Hypothalamus (tissue), 51 donors: Measurements from ENCODE around the gene OSBPL6.
A peak's percentile ranks its signal among the peaks of the same experiment; 100 is the strongest.
"Not testable (repeated sequence)": the region's sequence is repeated elsewhere in the genome, so short reads cannot be mapped to it uniquely, and the experiment has no call there.

Source experiments
- DNase-seq, 51 donors: peaks; one replicate each; lab custom pipeline; 2025; lab: John Stamatoyannopoulos, UW

Gene OSBPL6

DNA sequence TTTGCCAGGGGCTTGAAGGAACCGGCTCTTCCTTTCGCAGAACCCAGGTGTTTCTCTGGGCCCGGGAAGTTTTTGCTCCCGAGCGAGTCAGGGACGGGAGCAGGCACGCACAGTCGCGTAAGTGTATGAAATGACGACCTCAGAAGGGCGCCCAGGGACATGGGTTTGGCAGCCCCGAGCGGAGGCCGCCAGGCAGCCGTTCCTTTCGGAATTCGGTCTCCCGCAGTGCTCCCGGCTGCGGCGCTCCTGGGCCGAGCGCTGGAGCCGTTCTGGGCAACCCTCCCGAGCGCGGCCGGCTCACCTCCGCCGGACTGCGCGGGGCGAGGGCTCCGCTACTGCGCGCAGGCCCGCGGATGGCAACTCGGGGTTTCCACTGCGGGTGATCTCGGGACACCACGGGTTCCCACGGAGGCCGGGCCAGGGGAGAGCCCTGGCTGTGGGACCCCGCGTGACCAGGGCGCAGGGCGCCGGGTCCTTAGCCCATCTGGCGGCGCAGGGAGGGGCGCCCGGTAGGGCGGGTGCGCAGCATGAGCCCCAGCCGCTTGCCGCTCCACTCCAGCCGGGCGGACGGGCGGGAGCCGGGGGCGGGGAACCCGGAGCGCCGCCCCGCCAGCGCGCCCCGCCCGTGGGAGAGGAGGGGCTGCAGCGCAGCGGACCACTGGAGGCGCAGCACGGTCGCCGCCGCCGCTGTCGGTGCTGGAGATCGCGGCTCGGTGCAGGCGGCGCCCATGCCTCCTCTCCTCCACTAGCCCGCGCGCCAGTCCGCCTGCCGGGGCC is at the start of gene OSBPL6:
TSS of gene OSBPL6 (plus strand) at position 690 of the 777 bp plus-strand sequence. CDS start 111,673 bp downstream, outside the sequence.
- DNase-seq, result peak in 49 of 51 donors; percentile 25 to 87 (median 71)

DNA sequence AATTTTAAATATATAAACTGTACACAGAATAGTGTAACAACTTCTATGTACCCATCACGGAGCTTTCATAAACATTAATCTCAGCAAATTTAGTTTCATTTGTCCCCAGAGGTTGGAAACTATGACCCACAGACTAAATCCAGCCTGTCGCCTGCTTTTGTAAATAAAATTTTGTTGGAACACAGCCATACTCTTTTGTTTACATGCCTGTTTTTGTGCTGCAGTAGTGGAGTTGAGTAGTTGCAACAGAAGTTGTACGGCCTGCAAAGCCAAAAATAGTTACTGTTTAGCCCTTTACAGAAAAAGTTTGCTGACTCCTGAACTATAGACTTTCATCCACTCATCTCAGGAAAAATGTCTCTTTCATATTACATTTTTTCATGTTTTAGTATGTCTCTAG is 42.3 kb upstream of the OSBPL6 start:
- DNase-seq, result no peak

DNA sequence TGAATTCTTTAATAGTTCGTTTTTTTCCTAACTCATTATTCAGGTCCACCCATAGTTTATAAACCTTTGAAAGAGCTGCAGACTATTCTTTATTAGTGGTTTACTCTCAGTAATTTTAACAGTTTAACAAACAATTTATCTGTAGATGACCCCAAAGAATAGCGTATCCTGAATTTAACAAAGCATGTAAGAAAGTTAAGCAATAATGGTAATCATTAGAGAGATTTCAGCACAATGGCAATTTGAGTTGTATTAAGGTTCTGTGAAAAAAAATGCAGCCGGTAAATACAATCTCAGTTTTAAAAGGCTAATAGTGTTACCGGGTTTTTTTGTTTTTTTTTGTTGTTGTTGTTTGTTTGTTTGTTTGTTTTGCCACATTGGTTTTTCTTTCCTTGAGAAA is 41.8 kb upstream of the OSBPL6 start:
- no peak for DNase-seq

DNA sequence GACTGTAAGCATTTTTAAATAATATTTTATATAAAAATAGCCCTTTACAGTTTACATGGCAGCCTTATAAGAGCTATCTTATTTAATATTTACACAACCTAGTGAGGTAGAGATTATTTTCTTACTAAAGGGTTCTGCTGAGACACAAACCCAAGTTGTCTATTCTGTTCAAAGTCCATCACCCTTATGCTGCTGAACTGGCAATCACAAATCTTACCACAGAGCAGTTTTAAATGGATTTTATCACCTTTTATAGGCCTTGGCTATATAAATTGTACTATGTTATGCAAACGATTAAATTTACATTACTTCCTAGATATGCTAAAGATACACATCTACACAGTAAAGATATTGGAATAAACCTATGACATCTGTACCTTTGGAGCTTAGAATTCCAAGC is 41.3 kb upstream of the OSBPL6 start:
- no peak for DNase-seq

DNA sequence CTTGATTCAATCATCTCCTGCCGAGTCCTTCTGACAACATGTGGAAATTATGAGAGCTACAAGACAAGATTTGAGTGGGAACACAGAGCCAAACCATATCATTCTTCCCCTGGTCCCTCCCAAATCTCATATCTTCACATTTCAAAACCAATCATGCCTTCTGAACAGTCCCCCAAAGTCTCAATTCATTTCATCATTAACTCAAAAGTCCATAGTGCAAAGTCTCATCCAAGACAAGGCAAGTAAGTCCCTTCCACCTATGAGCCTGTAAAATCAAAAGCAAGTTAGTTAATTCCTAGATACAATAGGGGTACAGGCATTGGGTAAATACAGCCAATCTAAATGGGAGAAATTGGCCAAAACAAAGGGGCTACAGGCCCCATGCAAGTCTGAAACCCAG is 40.4 kb upstream of the OSBPL6 start:
- not testable (repeated sequence) for DNase-seq

DNA sequence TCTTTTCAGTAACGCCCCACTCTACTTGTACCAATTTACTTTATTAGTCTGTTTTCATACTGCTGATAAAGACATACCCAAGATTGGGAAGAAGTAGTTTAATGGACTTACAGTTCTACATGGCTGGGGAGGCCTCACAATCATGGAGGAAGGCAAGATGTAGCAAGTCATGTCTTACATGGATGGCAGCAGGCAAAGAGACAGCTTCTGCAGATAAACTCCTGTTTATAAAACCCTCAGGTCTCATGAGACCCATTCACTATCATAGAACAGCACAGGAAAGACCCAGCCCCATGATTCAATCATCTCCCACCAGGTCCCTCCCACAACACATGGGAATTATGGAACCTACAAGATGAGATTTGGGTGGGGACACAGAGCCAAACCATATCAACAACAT is 38.8 kb upstream of the OSBPL6 start:
- no peak for DNase-seq

DNA sequence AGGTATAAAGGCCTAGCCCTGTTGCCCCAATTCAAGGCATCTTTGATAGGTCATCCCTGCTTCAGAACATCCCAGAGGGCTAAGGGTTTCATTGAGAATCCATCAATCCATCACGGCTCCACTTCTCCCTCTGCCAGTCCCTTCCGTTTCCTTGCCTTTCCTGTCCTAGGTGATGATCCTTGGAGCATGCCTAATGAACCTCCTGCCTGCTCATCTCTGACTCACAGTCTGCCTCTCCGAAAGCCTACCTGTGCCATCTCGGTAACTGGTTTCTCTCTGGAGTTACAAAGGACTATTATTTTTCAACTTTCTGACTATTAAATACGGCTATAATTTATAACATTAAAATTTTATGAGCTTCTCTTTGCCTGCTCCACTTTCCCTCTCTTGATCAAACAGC is 36.7 kb upstream of the OSBPL6 start:
- no peak for DNase-seq

DNA sequence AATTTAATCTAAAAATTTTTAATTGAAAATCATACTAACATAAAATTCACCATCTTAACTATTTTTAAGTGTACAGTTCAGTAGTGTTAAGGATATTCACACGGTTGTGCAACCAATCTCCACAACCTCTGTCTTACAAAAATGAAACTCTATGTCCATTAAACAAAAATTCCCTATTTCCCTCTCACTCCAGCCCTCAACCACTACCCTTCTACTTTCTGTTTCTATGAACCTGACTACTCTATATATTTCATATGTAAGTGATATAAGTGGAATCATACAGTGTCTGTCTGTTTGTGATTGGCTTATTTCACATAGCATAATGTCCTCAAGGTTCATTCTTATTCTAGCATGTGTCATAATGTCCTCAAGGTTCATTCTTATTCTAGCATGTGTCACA is 34.3 kb upstream of the OSBPL6 start:
- no peak for DNase-seq

DNA sequence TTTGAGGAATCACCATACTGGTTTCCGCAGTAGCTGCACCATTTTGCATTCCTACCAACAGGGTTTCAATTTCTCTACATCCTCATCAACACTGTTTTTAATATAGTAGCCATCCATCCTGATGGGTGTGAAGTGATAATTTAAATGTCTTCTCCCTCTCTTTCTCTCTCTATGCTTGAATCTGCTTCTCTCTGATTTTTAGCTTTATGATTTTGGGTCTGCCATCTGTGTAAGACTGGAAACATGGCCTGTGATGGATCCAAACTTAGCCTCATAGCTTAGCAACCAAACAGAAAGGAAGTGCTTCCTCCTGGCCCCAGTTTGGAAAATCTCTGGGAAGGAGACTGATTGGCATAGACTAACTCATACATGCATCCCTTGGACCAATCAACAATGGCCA is 33.7 kb upstream of the OSBPL6 start:
- no peak for DNase-seq

DNA sequence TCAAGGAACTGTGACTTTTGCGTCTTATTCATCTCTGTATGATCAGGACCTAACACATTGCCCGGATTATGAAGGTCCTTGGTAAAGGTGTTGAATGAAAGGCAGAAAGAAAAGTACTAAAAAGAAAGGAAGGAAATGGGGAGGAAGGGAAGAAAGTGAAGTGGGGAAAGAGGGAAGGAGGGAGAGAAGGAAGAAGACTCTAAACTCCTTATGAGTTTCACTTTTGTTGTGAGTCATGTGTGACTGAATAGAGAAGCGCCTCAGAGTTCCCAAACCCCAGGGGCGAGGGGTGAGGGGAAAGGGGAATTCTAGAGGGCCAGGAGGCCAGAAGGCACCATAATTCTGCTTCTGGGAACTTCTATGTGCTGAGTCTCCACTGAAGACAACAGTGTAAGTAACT is 30.9 kb upstream of the OSBPL6 start:
- DNase-seq, result no peak

DNA sequence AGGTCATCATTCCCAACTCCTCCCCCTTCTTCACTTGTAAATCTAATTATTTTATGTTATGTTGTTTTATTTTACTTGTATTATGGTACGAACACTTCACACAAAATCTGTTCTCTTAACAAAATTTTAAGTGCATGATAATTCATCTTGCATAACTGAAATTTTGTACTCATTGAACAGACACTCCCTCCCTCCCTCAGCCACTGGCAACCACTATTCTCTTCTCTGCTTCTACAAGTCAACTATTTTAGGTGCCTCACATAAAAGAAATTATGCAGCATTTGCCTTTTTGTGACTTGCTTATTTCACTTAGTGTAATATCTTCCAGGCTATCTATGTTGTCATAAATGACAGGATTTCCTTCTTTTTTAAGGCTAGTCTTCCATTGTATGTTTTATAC is 30.4 kb upstream of the OSBPL6 start:
- no peak for DNase-seq

DNA sequence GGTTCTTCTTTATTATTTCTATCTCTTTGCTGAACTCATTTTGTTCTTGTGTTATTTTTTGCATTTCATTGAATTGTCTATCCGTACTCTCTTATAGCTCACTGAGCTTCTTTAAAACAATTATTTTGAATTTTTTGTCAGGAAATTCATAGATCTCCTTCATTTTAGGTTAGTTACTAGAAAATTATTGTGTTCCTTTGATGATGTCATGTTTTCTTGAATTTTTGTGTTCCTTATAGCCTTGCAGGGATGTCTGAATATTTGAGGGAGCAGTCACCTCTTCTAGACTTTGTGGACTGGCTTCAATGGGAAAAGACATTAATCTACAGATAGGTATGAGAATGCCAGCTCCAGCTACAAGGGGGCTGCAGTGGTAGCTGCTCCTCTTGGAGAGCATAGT is 20.7 kb upstream of the OSBPL6 start:
- DNase-seq, result no peak

DNA sequence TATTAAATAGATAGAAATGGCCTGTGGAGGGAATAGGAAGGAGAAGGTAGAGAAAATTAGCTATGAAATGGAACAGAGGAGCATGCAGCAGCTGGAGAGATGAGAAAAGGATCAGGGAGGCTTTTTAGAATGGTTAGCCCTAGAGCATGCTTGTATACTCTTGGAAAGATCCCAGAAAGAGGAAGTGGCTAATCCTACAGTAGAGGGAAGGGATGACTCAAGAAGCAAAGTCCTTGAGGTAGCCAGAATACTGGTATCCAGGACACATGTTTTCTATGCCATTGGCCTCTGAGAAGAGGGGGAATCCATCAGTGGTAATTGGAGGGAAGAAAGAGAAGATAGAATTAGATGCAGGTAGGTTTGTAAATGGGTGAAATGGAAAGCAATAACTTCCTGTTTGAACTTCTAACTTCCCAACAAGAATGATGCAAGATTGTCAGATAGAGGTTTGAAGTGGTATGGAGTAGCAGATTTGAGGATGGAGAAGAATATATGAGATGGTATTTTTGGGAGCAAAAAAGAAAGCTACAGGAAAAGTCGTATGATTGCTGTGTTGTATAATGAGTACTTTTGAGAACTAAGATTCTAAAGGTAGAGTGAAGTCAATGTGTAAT is 17.1 kb upstream of the OSBPL6 start:
- DNase-seq, result no peak

DNA sequence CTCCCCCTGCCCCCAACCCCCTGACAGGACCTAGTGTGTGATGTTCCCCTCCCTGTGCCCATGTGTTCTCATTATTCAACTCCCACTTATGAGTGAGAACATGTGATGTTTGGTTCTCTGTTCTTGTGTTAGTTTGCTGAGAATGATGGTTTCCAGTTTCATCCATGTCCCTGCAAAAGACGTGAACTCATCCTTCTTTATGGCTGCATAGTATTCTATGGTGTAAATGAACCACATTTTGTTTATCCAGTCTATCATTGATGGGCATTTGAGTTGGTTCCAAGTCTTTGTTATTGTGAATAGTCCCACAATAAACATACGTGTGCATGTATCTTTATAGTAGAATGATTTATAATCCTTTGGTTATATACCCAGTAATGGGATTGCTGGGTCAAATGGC is 13.7 kb upstream of the OSBPL6 start:
- not testable (repeated sequence) for DNase-seq

DNA sequence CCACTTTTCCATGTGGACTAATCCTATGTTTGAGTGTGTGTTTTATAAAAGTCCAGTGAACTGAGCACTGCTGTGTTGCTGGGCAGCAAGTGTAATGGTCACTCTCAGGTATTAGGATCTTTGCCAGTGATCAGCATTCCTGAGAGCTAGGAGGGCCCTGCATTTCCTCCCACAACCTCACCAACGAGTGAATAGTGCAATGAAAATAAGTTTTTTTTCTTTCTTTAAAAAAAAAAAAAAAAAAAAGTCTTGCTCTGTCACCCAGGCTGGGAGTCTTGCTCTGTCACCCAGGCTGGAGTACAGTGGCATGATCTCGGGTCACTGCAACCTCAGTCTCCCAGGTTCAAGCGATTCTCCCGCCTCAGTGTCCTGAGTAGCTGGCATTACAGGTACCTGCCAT is 6.5 kb upstream of the OSBPL6 start:
- DNase-seq, result no peak

DNA sequence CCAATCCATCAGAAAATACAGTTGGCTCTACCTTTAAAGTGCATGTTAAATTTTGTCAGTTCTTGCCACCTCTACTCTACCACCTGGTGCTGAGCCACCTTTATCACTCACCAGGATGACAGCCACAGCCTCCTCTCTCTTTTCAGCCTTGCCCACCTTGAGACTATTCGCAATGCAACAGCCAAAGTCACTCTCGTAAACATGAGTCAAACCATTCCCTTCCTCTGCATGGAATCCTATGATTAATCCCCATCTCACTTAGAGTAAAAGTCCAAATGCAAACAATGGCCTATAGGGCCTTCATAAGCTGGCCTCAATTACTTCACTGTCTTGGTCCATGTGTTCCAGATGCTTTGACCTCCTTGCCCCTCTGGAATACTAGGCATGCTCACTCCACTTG is 5.8 kb upstream of the OSBPL6 start:
- no peak for DNase-seq

DNA sequence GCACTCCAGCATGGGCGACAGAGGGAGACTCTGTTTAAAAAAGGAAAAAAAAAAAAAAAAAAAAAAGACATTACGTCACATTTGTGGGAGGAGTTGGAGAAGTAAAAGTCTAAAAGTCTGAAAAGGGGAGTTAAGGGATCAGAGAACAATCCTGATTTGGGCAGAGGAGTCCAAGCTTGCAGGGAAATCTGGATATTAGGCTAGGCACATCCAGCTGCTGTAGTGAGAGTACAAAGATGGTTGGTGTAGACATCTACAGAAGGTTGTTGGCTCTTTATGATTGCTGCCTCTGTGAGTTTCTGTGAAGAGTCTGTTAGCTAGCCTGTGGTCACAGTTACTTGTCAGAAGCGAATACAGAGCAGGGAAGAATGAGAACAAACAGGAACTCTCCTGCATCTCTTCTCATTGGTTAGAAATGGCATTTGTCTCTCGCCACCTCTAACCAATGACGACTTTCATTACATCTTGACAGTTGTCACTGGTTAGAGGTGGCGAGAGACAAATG is 3.3 kb upstream of the OSBPL6 start:
- DNase-seq, result peak in 1 of 51 donors; percentile 1

DNA sequence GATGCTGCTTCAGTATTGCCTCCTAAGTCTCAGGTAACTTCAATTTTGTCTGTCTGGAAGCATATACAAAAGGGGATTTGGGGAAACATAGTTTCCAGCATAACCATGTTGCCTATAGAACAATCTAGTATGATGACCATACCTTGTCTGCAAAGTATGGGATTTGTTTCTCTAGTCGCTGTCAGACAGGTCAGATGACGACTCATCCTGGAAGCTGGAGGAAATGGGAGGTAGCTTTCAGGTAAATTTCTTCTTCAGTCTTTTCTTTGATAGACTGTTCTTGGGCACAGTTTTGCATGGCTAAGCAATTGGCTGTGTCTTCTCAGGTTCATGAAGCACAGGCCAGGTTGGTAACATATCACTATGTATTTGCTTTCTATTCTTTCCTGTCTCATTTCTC is 2.8 kb upstream of the OSBPL6 start:
- no peak for DNase-seq

DNA sequence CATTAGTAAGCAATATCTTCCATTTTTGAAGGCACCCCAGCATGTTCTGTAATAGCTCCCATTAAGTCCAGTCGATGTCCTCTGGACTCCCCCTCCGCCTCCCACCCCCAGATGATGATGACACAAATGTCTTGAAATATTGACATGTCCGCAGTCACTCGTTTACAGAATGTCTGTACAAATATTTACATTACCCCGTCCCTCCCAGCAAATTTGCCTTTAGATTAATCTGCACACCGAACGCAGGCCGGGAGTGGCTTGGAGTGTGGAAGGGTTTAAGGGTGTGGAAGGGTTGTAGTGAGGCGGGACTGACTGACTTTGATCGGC is 853 bp upstream of the OSBPL6 start:
- DNase-seq, result no peak

DNA sequence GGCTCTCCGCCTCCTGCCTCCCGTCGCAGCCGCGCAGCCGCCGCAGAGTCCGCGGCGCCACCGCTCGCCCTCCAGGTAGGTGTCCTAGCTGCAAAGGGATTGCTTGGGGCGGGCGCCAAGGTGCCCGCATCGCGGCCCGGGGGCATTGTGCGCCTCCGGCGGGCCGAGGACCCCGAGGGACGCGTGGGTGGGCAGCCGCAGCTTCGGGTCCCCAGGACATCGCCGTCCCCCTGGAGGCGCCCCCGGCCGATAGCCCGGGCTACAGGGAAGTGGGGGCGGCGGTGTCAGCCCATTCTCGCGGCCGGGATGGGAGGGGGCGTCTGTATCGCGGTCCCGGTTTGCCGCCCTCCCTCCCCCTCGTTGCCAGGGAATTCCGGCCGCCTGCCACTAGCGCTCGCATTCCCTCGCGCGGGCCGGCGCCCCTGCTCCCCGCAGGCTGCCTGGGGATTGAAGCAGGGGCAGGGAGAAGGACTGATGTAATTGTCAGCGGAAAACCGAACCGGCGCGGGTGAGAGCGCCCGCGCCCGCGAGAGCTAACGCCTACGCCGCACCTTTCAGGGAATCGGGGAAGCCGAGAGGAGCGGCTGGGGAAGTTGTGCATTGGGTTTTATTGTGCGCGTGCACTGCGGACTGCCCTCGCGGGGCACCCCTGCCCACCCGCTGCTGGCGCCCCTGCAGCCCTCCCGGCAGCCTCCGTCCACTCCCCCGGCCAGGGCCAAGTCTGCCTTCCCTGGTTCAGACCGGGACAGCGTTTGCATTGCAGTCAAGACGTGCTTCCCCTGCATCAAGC is 483 bp downstream of the OSBPL6 start:
- peak in 42 of 51 donors; percentile 5 to 78 (median 52) for DNase-seq

DNA sequence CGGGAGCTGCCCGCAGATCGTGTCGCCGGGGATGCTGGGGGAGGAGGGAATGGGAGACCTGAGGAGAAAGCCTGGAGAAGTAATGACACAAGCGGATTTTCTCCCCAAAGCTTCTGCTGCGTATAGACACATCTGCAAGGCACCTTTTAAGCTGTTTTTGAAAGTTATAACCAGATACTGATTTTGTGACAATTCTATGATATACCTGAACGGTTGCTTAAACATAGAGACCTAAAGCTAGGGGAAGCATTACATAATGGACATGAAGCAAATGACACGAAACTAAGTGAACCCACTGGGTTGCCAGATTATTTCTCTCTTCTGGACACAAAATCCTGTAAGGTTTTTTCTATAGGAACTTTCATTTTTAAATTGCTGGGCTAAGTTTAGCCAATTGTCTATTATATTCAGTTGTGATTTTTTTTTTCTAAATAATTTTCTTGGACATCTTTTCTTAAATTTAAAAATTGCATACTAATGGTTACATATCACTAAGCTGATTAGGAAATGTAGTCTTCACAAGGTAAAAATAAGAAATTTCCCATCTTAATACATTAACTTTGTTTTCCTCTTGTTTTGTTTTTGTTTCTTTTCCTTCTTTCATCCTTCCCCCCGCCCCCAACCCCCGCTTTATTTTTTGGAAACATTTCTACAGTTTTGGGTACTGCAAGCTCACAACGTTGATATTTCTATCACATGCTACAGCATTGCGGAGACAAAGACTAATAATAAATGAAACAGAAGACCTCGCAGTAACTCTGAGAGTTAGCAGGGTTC is 1.3 kb downstream of the OSBPL6 start:
- DNase-seq, result no peak
